ENCODE data around the gene AIG1.

GRCh38 chr6:143328876-143329275 is 268.2 kb downstream of the AIG1 start:
- no peak for TF ChIP-seq PKNOX1 (IDR thresholded peaks at IDR 0.05)
- no peak for TF ChIP-seq ELF4 (IDR thresholded peaks at IDR 0.05)
